ENCODE data around the gene KCNH8. TPM values are rescaled to one million over a fixed set of nuclear protein-coding genes. Genes with fewer than 3 reads are reported as not detected.
"Not testable (repeated sequence)": the region's sequence is repeated elsewhere in the genome, so short reads cannot be mapped to it uniquely, and the experiment has no call there.

The KCNH8 gene
- total and polyA plus RNA-seq, 2 of the 4 experiments (the other 2 are of a cell fraction): not detected

DNA sequence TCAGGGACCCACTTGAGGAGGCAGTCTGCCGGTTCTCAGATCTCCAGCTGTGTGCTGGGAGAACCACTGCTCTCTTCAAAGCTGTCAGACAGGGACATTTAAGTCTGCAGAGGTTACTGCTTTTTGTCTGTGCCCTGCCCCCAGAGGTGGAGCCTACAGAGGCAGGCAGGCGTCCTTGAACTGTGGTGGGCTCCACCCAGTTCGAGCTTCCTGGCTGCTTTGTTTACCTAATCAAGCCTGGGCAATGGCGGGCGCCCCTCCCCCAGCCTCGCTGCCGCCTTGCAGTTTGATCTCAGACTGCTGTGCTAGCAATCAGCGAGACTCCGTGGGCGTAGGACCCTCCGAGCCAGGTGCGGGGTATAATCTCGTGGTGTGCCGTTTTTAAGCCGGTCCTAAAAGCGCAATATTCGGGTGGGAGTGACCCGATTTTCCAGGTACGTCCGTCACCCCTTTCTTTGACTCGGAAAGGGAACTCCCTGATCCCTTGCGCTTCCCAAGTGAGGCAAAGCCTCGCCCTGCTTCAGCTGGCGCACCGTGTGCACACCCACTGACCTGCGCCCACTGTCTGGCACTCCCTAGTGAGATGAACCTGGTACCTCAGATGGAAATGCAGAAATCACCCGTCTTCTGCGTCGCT is 45.5 kb upstream of the KCNH8 start:
- H3K18ac ChIP-seq (ENCODE audit: low read depth, low read length); H2BK15ac ChIP-seq (ENCODE audit: low read depth, low read length); H3K27ac ChIP-seq (ENCODE audit: insufficient read depth, low read length); H4K8ac ChIP-seq (ENCODE audit: low read depth in 2 of 2, low read length in 2 of 2); H3K4me2 ChIP-seq (ENCODE audit: low read depth, low read length); H4K20me1 ChIP-seq (ENCODE audit: insufficient read depth, low read length); dilution Hi-C loops (cut with HindIII; ENCODE audit: low sequenced_read_pairs, unreplicated experiment); H3K9me1 ChIP-seq (ENCODE audit: insufficient read depth, low read length); DNase-seq; H2BK120ac ChIP-seq (ENCODE audit: low read depth, low read length); H3K4me1 ChIP-seq (ENCODE audit: control insufficient read depth, insufficient read depth, low read length); BruUV-seq (replicated peaks); H2AK9ac ChIP-seq (replicated peaks; ENCODE audit: low read depth, low read length, poor library complexity); H3K27me3 ChIP-seq (ENCODE audit: control insufficient read depth, insufficient read depth, low read length); intact Hi-C loops (cut with micrococcal nuclease); H2AFZ ChIP-seq (replicated peaks; ENCODE audit: low read length, poor library complexity); ATAC-seq (ENCODE audit: low read depth); H4K91ac ChIP-seq (ENCODE audit: insufficient read depth, low read depth, low read length); H3K4ac ChIP-seq (ENCODE audit: low read depth, low read length); H3K4me3 ChIP-seq (ENCODE audit: insufficient read depth, low read depth, low read length); H3K36me3 ChIP-seq (ENCODE audit: control insufficient read depth, insufficient read depth, low read length); POLR2A ChIA-PET (ENCODE audit: unreplicated experiment); H2AK5ac ChIP-seq (ENCODE audit: low read depth, low read length); H3K56ac ChIP-seq (ENCODE audit: extremely low read depth, insufficient read depth, low read length); H3K14ac ChIP-seq (replicated peaks; ENCODE audit: low read depth, low read length); H3K79me1 ChIP-seq (ENCODE audit: low read depth in 1 of 2, low read length in 2 of 2); H2BK5ac ChIP-seq (ENCODE audit: low read depth, low read length, poor library complexity, severe bottlenecking); H3K23ac ChIP-seq (ENCODE audit: low read depth, low read length); in situ Hi-C loops (cut with MboI; ENCODE audit: low sequenced_read_pairs); H2BK20ac ChIP-seq (ENCODE audit: low read depth, low read length); CTCF ChIA-PET; H3K9ac ChIP-seq (ENCODE audit: low read depth, low read length); H4K5ac ChIP-seq (ENCODE audit: low read depth, low read length): not testable (repeated sequence)
- no CpG with 5 or more reads among the region's 29 CpGs for WGBS, 2 experiments (ENCODE audit: extremely low coverage in 2 of 2, insufficient read length in 1 of 2)
- peaks cover 17% of the 10 kb centered on the region; the same call in 1 of the 2 replicates for H3K9me3 ChIP-seq (ENCODE audit: control insufficient read depth, insufficient read depth, low read length)
